A549 treated with ZK216348 at 1 μM for 4 hours (cell line): ENCODE results near the gene SLAMF1. TPM values are rescaled to one million over a fixed set of nuclear protein-coding genes. Genes with fewer than 3 reads are reported as not detected.

ENCODE experiments used
- total RNA-seq: library from RNA; stranded (reverse); fragments of 200-300 nt; extraction: Qiagen RNA extraction; gene quantifications from 5 replicates; pipeline ENCODE4 v1.2.3, GENCODE V29; 2022; ENCODE audit warnings: low read depth

SLAMF1 gene
- not detected in 5 replicates for total RNA-seq

GRCh38 chr1:160646711-160647328, at the start of gene SLAMF1:
SLAMF1 (minus strand) TSS chr1:160647044; CDS start chr1:160646945, 99 bp downstream.

GRCh38 chr1:160579216-160579701, 67.6 kb downstream of the SLAMF1 start, which contains the start of gene CD84:
CD84 (minus strand) TSS chr1:160579496; CDS start chr1:160579437, 59 bp downstream.

Other genes with a start within 250 kb of the SLAMF1 start
- gene VANGL2, start 246.5 kb downstream of the SLAMF1 start, total RNA-seq: 0.50 to 1.2 TPM (median 0.91 TPM) in 5 replicates
- not detected in 5 replicates for gene SLAMF6, start 123.8 kb downstream of the SLAMF1 start, total RNA-seq
- gene CD84, start 67.5 kb downstream of the SLAMF1 start, total RNA-seq: not detected in 5 replicates
- gene CD48, start 64.8 kb upstream of the SLAMF1 start, total RNA-seq: not detected in 5 replicates
- 1.1 to 2.9 TPM (median 1.4 TPM) in 5 replicates for gene SLAMF7, start 92.2 kb upstream of the SLAMF1 start, total RNA-seq
- gene LY9, start 149.1 kb upstream of the SLAMF1 start, total RNA-seq: 0.09 to 0.12 TPM (median 0.12 TPM) in 3 of 5 replicates, not detected in the others
- gene CD244, start 215.8 kb upstream of the SLAMF1 start, total RNA-seq: not detected in 5 replicates
- gene ITLN1, start 238.1 kb upstream of the SLAMF1 start, total RNA-seq: not detected in 5 replicates